A673 (cell line): Measurements from ENCODE around the gene CXXC4.

Experiments
- CTCF ChIP-seq: fragments of 300-800, 200-600 bp; sonication (generic); conservative IDR thresholded peaks from 2 replicates; pipeline ENCODE4 v1.5.1; 2017; ENCODE audit warnings: low read depth, mild to moderate bottlenecking, antibody characterized with exemption, low read length, moderate library complexity, mixed read lengths
- EZH2 ChIP-seq: fragments of 200-600 bp; sonication (generic); IDR thresholded peaks from 2 replicates; pipeline ENCODE4 v1.6.1; 2017; ENCODE audit warnings: borderline replicate concordance, low read depth, mild to moderate bottlenecking, mixed read lengths, antibody characterized with exemption, low read length; ENCODE audit not compliant: poor library complexity, severe bottlenecking

- TF ChIP-seq CTCF: no peak
- TF ChIP-seq EZH2: no peak
Observed at GRCh38 chr4:104533156-104533555, 38.5 kb upstream of the CXXC4 start.
